ENCODE measurements around the gene GUCA1C. TPM values are rescaled to one million over a fixed set of nuclear protein-coding genes. Genes with fewer than 3 reads are reported as not detected.
A peak's percentile ranks its signal among the peaks of the same experiment; 100 is the strongest.

The GUCA1C gene
- total RNA-seq, 1 donor from 2014 or later = not detected

DNA sequence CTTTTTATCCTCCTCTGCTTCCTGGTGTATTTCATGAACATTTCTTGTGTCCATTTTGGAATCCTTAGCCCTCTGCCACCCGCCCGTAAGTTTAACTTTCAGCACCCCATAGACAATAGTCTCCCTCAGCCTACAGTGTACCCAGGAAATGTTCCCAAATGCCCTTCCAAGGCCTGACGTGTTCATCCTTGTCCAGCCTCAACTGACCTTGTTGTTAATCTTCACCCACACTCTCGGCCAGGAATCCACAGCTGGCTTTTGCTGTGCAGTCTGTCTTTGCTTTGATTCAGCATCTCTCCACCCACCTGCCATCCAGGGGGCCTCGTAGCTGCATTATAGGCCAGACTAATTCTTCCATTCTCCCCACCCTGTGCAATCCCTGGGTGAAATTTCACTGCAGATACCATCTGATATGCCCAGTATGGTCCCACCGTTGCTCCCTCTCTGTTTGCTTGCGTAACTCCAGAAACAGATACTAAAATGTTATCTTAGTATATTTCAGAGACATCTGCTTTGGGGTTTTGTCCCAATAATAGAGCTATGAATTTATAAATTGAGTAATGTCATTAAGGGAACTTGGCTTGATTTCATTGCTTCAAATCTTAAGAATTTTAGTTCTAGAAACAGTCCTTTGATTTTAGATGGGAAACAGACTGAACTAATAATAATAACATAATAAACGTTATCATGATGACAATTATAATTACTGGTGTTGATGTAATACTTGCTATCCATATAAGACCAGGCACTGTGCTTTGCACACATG is 16.6 kb downstream of the GUCA1C start:
- Mint-ChIP-seq H3K4me3 (no peak overlapping the region), H3K9me3 (no peaks in the 10 kb centered on the region)
- TF ChIP-seq, protein P1, sequence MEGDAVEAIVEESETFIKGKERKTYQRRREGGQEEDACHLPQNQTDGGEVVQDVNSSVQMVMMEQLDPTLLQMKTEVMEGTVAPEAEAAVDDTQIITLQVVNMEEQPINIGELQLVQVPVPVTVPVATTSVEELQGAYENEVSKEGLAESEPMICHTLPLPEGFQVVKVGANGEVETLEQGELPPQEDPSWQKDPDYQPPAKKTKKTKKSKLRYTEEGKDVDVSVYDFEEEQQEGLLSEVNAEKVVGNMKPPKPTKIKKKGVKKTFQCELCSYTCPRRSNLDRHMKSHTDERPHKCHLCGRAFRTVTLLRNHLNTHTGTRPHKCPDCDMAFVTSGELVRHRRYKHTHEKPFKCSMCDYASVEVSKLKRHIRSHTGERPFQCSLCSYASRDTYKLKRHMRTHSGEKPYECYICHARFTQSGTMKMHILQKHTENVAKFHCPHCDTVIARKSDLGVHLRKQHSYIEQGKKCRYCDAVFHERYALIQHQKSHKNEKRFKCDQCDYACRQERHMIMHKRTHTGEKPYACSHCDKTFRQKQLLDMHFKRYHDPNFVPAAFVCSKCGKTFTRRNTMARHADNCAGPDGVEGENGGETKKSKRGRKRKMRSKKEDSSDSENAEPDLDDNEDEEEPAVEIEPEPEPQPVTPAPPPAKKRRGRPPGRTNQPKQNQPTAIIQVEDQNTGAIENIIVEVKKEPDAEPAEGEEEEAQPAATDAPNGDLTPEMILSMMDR (conservative IDR thresholded peaks at IDR 0.05) = no peak

GRCh38 chr3:108931035-108931434 is 22.6 kb downstream of the GUCA1C start:
- Mint-ChIP-seq H3K4me1 (ENCODE audit: unreplicated experiment) (peaks cover 10% of the 10 kb centered on the region), H3K36me3 (no peaks in the 10 kb centered on the region), H3K4me3 (no peak overlapping the region), H3K27me3 (no peaks in the 10 kb centered on the region), H3K9me3 (peaks cover 5% of the 10 kb centered on the region), H3K27ac (no peak overlapping the region)
- TF ChIP-seq, protein P1 (conservative IDR thresholded peaks at IDR 0.05) = no peak
- no peak for DNase-seq (ENCODE audit: extremely low spot score, unreplicated experiment)

More for the DNA sequence above, 16.6 kb downstream of the GUCA1C start:
- no peak overlapping the region for H3K27ac Mint-ChIP-seq
- no peak for DNase-seq (ENCODE audit: extremely low spot score, unreplicated experiment)
- peaks cover 19% of the 10 kb centered on the region for H3K4me1 Mint-ChIP-seq (ENCODE audit: unreplicated experiment)
- no peaks in the 10 kb centered on the region for H3K27me3 Mint-ChIP-seq
- H3K36me3 Mint-ChIP-seq = no peaks in the 10 kb centered on the region

DNA sequence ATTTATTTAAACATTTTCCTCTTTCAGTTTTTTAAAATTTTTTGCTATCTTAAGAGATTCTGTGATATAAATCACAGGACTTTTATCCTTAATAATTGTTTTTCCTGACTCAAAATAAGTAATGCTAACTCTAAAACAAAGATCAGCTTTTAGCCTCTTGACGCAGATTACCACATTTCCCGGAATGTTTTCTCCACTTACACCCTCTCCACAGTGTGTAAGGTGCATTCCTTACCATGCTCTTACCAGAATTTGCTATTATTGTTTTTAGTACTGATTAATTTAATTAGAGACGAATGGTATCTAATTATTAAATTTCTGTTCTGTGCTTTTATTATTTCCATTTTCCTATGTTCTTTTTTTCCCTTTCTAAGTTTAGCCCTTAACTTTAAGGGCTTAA is 34.8 kb downstream of the GUCA1C start:
- H3K9me3 Mint-ChIP-seq = no peaks in the 10 kb centered on the region
- no peak overlapping the region for H3K27ac Mint-ChIP-seq
- peaks cover 11% of the 10 kb centered on the region for H3K27me3 Mint-ChIP-seq
- H3K36me3 Mint-ChIP-seq = no peaks in the 10 kb centered on the region
- no peak overlapping the region for H3K4me3 Mint-ChIP-seq
- no peaks in the 10 kb centered on the region for H3K4me1 Mint-ChIP-seq (ENCODE audit: unreplicated experiment)
- TF ChIP-seq, protein P1 (conservative IDR thresholded peaks at IDR 0.05) = no peak
- DNase-seq (ENCODE audit: extremely low spot score, unreplicated experiment) = no peak

DNA sequence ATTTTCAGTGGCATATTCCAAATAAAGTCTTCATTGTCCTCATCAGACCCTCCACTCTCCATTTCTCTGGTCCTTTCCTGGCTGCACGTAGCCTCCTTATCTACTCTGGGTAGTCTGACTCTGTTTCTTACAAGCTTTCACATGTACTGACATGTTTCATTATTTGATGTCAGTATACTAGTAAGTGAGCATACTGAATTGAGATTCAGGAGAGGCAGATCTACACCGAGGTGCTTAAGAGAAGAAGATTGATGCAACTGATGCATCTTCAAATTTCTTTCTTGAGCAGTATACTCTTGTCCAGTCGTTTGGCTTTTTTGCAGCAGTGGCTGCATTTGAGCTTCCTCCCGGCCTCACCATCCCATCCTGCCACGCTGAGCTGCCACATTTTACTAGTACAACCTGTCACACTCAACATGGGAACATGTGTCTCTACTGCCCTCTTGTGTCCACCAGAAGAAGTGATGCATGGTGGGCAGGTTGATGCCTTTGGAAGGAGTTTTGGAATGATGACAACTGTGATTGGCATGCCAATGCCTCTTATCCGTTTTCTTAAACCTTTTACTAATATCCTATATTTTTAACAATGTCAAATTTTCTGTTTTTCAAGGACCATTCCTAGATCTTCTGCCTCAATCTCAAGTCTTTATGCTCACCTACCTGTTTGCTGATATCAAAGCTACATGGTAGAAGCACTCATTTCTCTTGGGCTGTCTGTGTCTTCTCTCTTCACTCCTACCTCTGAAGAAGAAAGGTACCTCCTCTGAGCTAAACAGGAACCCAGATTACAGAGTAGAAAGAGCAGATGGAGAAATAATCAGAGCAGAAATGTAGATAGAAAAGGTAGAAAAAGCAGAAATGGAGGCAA is 38.7 kb downstream of the GUCA1C start:
- Mint-ChIP-seq H3K9me3 (no peaks in the 10 kb centered on the region), H3K27me3 (peaks cover 11% of the 10 kb centered on the region), H3K4me3 (no peak overlapping the region), H3K27ac (no peak overlapping the region), H3K4me1 (ENCODE audit: unreplicated experiment) (no peaks in the 10 kb centered on the region), H3K36me3 (no peaks in the 10 kb centered on the region)
- TF ChIP-seq, protein P1 (conservative IDR thresholded peaks at IDR 0.05) = peak; percentile 95
- no peak for DNase-seq (ENCODE audit: extremely low spot score, unreplicated experiment)

GRCh38 chr3:108909799-108910198 is 43.9 kb downstream of the GUCA1C start:
- Mint-ChIP-seq H3K4me3 (no peak overlapping the region), H3K9me3 (no peaks in the 10 kb centered on the region), H3K36me3 (no peaks in the 10 kb centered on the region), H3K4me1 (ENCODE audit: unreplicated experiment) (no peaks in the 10 kb centered on the region), H3K27ac (no peak overlapping the region), H3K27me3 (peaks cover 15% of the 10 kb centered on the region)
- TF ChIP-seq, protein P1 (conservative IDR thresholded peaks at IDR 0.05) = no peak
- DNase-seq (ENCODE audit: extremely low spot score, unreplicated experiment) = no peak

Data from type B pancreatic cell (in vitro differentiated cells).